ENCODE measurements around the gene DHRS3. TPM values are rescaled to one million over a fixed set of nuclear protein-coding genes. Genes with fewer than 3 reads are reported as not detected.

Gene DHRS3
- total RNA-seq, 6 experiments from 2014 or later: 6.0 to 29.1 (median 27.1) TPM

GRCh38 chr1:12588695-12589094, 29.3 kb downstream of the DHRS3 start:
- H3K9me3 Mint-ChIP-seq: no peaks in the 10 kb centered on the region
- peaks cover 10% of the 10 kb centered on the region for H3K27me3 Mint-ChIP-seq (ENCODE audit: insufficient read depth)
- no peak overlapping the region for H3K27ac Mint-ChIP-seq
- H3K4me1 Mint-ChIP-seq (ENCODE audit: low read depth): peaks cover 16% of the 10 kb centered on the region
- no peak overlapping the region for H3K4me3 Mint-ChIP-seq
- no peak for DNase-seq
- H3K36me3 Mint-ChIP-seq (ENCODE audit: low read depth): 0 out of 2 replicates have a peak, but pooled peaks cover 3% of the 10 kb centered on the region
- TF ChIP-seq, protein P1, sequence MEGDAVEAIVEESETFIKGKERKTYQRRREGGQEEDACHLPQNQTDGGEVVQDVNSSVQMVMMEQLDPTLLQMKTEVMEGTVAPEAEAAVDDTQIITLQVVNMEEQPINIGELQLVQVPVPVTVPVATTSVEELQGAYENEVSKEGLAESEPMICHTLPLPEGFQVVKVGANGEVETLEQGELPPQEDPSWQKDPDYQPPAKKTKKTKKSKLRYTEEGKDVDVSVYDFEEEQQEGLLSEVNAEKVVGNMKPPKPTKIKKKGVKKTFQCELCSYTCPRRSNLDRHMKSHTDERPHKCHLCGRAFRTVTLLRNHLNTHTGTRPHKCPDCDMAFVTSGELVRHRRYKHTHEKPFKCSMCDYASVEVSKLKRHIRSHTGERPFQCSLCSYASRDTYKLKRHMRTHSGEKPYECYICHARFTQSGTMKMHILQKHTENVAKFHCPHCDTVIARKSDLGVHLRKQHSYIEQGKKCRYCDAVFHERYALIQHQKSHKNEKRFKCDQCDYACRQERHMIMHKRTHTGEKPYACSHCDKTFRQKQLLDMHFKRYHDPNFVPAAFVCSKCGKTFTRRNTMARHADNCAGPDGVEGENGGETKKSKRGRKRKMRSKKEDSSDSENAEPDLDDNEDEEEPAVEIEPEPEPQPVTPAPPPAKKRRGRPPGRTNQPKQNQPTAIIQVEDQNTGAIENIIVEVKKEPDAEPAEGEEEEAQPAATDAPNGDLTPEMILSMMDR (IDR thresholded peaks at IDR 0.05): no peak

- H3K27me3 Mint-ChIP-seq (ENCODE audit: insufficient read depth): peaks cover 10% of the 10 kb centered on the region
- H3K4me1 Mint-ChIP-seq (ENCODE audit: low read depth): peaks cover 12% of the 10 kb centered on the region
- peak; percentile 51 for DNase-seq
- no peak overlapping the region for H3K4me3 Mint-ChIP-seq
- H3K27ac Mint-ChIP-seq: no peak overlapping the region
- H3K9me3 Mint-ChIP-seq: no peaks in the 10 kb centered on the region
- H3K36me3 Mint-ChIP-seq (ENCODE audit: low read depth): 0 out of 2 replicates have a peak, but pooled peaks cover 3% of the 10 kb centered on the region
- TF ChIP-seq, protein P1 (IDR thresholded peaks at IDR 0.05): no peak
Measured at GRCh38 chr1:12587981-12588640, 29.9 kb downstream of the DHRS3 start.

- H3K36me3 Mint-ChIP-seq (ENCODE audit: low read depth): 0 out of 2 replicates have a peak, but pooled peaks cover 3% of the 10 kb centered on the region
- H3K4me3 Mint-ChIP-seq: no peak overlapping the region
- no peak overlapping the region for H3K27ac Mint-ChIP-seq
- peaks cover 12% of the 10 kb centered on the region for H3K4me1 Mint-ChIP-seq (ENCODE audit: low read depth)
- TF ChIP-seq, protein P1 (IDR thresholded peaks at IDR 0.05): no peak
- peaks cover 2% of the 10 kb centered on the region for H3K27me3 Mint-ChIP-seq (ENCODE audit: insufficient read depth)
- H3K9me3 Mint-ChIP-seq: no peaks in the 10 kb centered on the region
- DNase-seq: no peak
Measured at GRCh38 chr1:12585951-12586942, 31.8 kb downstream of the DHRS3 start.

GRCh38 chr1:12585536-12585935, 32.5 kb downstream of the DHRS3 start:
- no peaks in the 10 kb centered on the region for H3K36me3 Mint-ChIP-seq (ENCODE audit: low read depth)
- H3K4me3 Mint-ChIP-seq: no peak overlapping the region
- no peak for DNase-seq
- peaks cover 14% of the 10 kb centered on the region for H3K4me1 Mint-ChIP-seq (ENCODE audit: low read depth)
- H3K27ac Mint-ChIP-seq: no peak overlapping the region
- H3K27me3 Mint-ChIP-seq (ENCODE audit: insufficient read depth): peaks cover 2% of the 10 kb centered on the region
- TF ChIP-seq, protein P1 (IDR thresholded peaks at IDR 0.05): no peak
- no peaks in the 10 kb centered on the region for H3K9me3 Mint-ChIP-seq

GRCh38 chr1:12584900-12585525, 33.0 kb downstream of the DHRS3 start:
- Mint-ChIP-seq H3K27ac (no peak overlapping the region), H3K4me3 (no peak overlapping the region), H3K36me3 (ENCODE audit: low read depth) (no peaks in the 10 kb centered on the region), H3K9me3 (no peaks in the 10 kb centered on the region), H3K27me3 (ENCODE audit: insufficient read depth) (peaks cover 2% of the 10 kb centered on the region), H3K4me1 (ENCODE audit: low read depth) (peaks cover 19% of the 10 kb centered on the region)
- no peak for DNase-seq
- TF ChIP-seq, protein P1 (IDR thresholded peaks at IDR 0.05): no peak
